HEK293 (cell line): Measurements from ENCODE around the gene LYZL1.

ENCODE experiments used
- REST ChIP-seq: fragments of 450-650 bp; formaldehyde crosslinking; IDR thresholded peaks from 2 replicates; pipeline ENCODE4 v1.5.1; 2016; ENCODE audit warnings: missing biosample characterization, missing genetic modification characterization
- ZBTB7A ChIP-seq: fragments of 450-650 bp; formaldehyde crosslinking; IDR thresholded peaks from 2 replicates; pipeline ENCODE4 v1.5.1; 2016; ENCODE audit warnings: low read depth, missing biosample characterization, missing genetic modification characterization
- TF ChIP-seq, protein P1 (sequence below): fragments of 450-650 bp; formaldehyde crosslinking; IDR thresholded peaks from 2 replicates; pipeline ENCODE4 v1.5.1; 2016; ENCODE audit warnings: missing biosample characterization, missing genetic modification characterization
- TF ChIP-seq, protein P2 (sequence below): fragments of 450-650 bp; formaldehyde crosslinking; IDR thresholded peaks from 2 replicates; pipeline ENCODE4 v1.5.1; 2016; ENCODE audit warnings: missing biosample characterization, missing genetic modification characterization
- TF ChIP-seq, protein P3 (sequence below): fragments of 450-650 bp; formaldehyde crosslinking; IDR thresholded peaks from 2 replicates; pipeline ENCODE4 v1.5.1; 2016; ENCODE audit warnings: missing biosample characterization, missing genetic modification characterization

GRCh38 chr10:29271877-29272276, 17.0 kb upstream of the LYZL1 start:
- TF ChIP-seq ZBTB7A (no peak), REST (no peak)
- TF ChIP-seq, protein P1, sequence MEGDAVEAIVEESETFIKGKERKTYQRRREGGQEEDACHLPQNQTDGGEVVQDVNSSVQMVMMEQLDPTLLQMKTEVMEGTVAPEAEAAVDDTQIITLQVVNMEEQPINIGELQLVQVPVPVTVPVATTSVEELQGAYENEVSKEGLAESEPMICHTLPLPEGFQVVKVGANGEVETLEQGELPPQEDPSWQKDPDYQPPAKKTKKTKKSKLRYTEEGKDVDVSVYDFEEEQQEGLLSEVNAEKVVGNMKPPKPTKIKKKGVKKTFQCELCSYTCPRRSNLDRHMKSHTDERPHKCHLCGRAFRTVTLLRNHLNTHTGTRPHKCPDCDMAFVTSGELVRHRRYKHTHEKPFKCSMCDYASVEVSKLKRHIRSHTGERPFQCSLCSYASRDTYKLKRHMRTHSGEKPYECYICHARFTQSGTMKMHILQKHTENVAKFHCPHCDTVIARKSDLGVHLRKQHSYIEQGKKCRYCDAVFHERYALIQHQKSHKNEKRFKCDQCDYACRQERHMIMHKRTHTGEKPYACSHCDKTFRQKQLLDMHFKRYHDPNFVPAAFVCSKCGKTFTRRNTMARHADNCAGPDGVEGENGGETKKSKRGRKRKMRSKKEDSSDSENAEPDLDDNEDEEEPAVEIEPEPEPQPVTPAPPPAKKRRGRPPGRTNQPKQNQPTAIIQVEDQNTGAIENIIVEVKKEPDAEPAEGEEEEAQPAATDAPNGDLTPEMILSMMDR: no peak
- TF ChIP-seq, protein P2, sequence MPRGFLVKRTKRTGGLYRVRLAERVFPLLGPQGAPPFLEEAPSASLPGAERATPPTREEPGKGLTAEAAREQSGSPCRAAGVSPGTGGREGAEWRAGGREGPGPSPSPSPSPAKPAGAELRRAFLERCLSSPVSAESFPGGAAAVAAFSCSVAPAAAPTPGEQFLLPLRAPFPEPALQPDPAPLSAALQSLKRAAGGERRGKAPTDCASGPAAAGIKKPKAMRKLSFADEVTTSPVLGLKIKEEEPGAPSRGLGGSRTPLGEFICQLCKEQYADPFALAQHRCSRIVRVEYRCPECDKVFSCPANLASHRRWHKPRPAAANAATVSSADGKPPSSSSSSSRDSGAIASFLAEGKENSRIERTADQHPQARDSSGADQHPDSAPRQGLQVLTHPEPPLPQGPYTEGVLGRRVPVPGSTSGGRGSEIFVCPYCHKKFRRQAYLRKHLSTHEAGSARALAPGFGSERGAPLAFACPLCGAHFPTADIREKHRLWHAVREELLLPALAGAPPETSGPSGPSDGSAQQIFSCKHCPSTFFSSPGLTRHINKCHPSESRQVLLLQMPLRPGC (tag by site-specific recombination): no peak
- TF ChIP-seq, protein P3, sequence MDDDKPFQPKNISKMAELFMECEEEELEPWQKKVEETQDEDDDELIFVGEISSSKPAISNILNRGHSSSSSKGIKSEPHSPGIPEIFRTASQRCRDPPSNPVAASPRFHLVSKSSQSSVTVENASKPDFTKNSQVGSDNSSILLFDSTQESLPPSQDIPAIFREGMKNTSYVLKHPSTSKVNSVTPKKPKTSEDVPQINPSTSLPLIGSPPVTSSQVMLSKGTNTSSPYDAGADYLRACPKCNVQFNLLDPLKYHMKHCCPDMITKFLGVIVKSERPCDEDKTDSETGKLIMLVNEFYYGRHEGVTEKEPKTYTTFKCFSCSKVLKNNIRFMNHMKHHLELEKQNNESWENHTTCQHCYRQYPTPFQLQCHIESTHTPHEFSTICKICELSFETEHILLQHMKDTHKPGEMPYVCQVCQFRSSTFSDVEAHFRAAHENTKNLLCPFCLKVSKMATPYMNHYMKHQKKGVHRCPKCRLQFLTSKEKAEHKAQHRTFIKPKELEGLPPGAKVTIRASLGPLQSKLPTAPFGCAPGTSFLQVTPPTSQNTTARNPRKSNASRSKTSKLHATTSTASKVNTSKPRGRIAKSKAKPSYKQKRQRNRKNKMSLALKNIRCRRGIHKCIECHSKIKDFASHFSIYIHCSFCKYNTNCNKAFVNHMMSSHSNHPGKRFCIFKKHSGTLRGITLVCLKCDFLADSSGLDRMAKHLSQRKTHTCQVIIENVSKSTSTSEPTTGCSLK (tag by site-specific recombination): no peak
